ENCODE results near the gene SNX11. TPM values are rescaled to one million over a fixed set of nuclear protein-coding genes. Genes with fewer than 3 reads are reported as not detected.

Gene SNX11
- total RNA-seq, 4 donors from 2014 or later = 10.1 to 19.1 (median 18.4) TPM

- ATAC-seq (ENCODE audit: low FRiP score) = no peak
- TF ChIP-seq CTCF (IDR thresholded peaks at IDR 0.05) = no peak
- no peak for DNase-seq (ENCODE audit: low spot score)
Observed at GRCh38 chr17:48153691-48154358, 46.3 kb downstream of the SNX11 start.

GRCh38 chr17:48155889-48156611 is 48.5 kb downstream of the SNX11 start:
- TF ChIP-seq CTCF (IDR thresholded peaks at IDR 0.05) = no peak
- no peak for ATAC-seq (ENCODE audit: low FRiP score)
- no peak for DNase-seq (ENCODE audit: low spot score)

GRCh38 chr17:48159232-48159631 is 51.7 kb downstream of the SNX11 start:
- no peak for ATAC-seq (ENCODE audit: low FRiP score)
- no peak for TF ChIP-seq CTCF (IDR thresholded peaks at IDR 0.05)

GRCh38 chr17:48160177-48161081 is 52.9 kb downstream of the SNX11 start:
- ATAC-seq (ENCODE audit: low FRiP score) = no peak
- DNase-seq (ENCODE audit: low spot score) = no peak
- no peak for TF ChIP-seq CTCF (IDR thresholded peaks at IDR 0.05)

More at GRCh38 chr17:48159232-48159631, 51.7 kb downstream of the SNX11 start:
- DNase-seq (ENCODE audit: low spot score) = no peak

GRCh38 chr17:48161127-48161905 is 53.8 kb downstream of the SNX11 start:
- DNase-seq (ENCODE audit: low spot score) = no peak
- no peak for TF ChIP-seq CTCF (IDR thresholded peaks at IDR 0.05)
- ATAC-seq (ENCODE audit: low FRiP score) = no peak

- no peak for TF ChIP-seq CTCF (IDR thresholded peaks at IDR 0.05)
- ATAC-seq (ENCODE audit: low FRiP score) (no peak), DNase-seq (ENCODE audit: low spot score) (no peak)
Observed at GRCh38 chr17:48162306-48162934, 54.9 kb downstream of the SNX11 start.
